RWPE2 (cell line): ENCODE data around the gene UVRAG.

Experiments
- ATAC-seq: fragments of 200-7000 bp; cut with Tn5 transposase; 3 replicates; pipeline ENCODE4 v1.9.1; 2021; ENCODE audit warnings: low read depth
- DNase-seq: peaks from one replicate; pipeline ENCODE4 v3.0.0-alpha.2; 2020; ENCODE audit warnings: low spot score
- H3K27ac ChIP-seq: fragments of 450-650 bp; 2 replicates; pipeline ENCODE4 v1.5.1; 2017; ENCODE audit warnings: mild to moderate bottlenecking; ENCODE audit not compliant: poor library complexity, severe bottlenecking
- H3K27me3 ChIP-seq: fragments of 250-450 bp; sonication (Bioruptor Pico); 2 replicates; pipeline ENCODE4 v1.5.1; 2021; ENCODE audit warnings: mild to moderate bottlenecking, moderate library complexity; ENCODE audit not compliant: insufficient read depth, poor library complexity, severe bottlenecking
- H3K36me3 ChIP-seq: fragments of 250-450 bp; sonication (Bioruptor Pico); 2 replicates; pipeline ENCODE4 v1.5.1; 2020; ENCODE audit warnings: low read depth, mild to moderate bottlenecking, moderate library complexity
- H3K4me1 ChIP-seq: fragments of 250-450 bp; sonication (Bioruptor Pico); 2 replicates; pipeline ENCODE4 v1.5.1; 2021; ENCODE audit warnings: mild to moderate bottlenecking, moderate library complexity; ENCODE audit not compliant: insufficient read depth, poor library complexity, severe bottlenecking
- H3K4me3 ChIP-seq: fragments of 250-450 bp; sonication (Bioruptor Pico); 2 replicates; pipeline ENCODE4 v1.5.1; 2021; ENCODE audit warnings: mild to moderate bottlenecking, moderate library complexity; ENCODE audit not compliant: severe bottlenecking
- H3K9me3 ChIP-seq: fragments of 250-450 bp; sonication (Bioruptor Pico); 2 replicates; pipeline ENCODE4 v1.5.1; 2021; ENCODE audit warnings: mild to moderate bottlenecking, moderate library complexity; ENCODE audit not compliant: severe bottlenecking
- TF ChIP-seq, protein P1 (sequence below): fragments of 450-650 bp; IDR thresholded peaks from one replicate; pipeline ENCODE4 v1.5.1; 2017; ENCODE audit warnings: mild to moderate bottlenecking, moderate library complexity; ENCODE audit not compliant: poor library complexity, severe bottlenecking

The UVRAG gene

DNA sequence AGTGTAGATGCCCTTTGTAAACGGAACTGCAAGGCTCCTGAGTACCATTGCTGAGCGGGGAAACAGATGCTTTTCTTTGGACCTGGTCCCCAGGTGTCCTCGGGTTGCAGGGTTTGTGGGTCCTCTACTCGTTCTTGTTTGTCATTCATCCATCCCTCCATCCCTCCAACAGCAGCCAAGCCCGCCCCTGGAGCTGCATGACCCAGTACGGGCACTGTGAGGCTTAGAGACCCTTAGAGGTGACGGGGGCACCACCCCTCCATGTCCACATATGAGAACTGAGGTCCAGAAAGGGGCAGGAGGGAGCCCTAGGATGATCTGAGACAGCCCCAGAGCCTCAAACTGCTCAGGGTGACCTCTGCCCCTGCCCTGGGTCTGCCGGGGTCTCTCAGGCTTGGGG is 345.8 kb downstream of the UVRAG start:
- Histone ChIP-seq H3K27ac (no peak overlapping the region), H3K27me3 (no peaks in the 10 kb centered on the region), H3K4me1 (no peaks in the 10 kb centered on the region), H3K4me3 (no peak overlapping the region), H3K9me3 (no peaks in the 10 kb centered on the region), H3K36me3 (no peaks in the 10 kb centered on the region)
- DNase-seq (no peak), ATAC-seq (no peak)
- TF ChIP-seq, protein P1, sequence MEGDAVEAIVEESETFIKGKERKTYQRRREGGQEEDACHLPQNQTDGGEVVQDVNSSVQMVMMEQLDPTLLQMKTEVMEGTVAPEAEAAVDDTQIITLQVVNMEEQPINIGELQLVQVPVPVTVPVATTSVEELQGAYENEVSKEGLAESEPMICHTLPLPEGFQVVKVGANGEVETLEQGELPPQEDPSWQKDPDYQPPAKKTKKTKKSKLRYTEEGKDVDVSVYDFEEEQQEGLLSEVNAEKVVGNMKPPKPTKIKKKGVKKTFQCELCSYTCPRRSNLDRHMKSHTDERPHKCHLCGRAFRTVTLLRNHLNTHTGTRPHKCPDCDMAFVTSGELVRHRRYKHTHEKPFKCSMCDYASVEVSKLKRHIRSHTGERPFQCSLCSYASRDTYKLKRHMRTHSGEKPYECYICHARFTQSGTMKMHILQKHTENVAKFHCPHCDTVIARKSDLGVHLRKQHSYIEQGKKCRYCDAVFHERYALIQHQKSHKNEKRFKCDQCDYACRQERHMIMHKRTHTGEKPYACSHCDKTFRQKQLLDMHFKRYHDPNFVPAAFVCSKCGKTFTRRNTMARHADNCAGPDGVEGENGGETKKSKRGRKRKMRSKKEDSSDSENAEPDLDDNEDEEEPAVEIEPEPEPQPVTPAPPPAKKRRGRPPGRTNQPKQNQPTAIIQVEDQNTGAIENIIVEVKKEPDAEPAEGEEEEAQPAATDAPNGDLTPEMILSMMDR, result no peak

DNA sequence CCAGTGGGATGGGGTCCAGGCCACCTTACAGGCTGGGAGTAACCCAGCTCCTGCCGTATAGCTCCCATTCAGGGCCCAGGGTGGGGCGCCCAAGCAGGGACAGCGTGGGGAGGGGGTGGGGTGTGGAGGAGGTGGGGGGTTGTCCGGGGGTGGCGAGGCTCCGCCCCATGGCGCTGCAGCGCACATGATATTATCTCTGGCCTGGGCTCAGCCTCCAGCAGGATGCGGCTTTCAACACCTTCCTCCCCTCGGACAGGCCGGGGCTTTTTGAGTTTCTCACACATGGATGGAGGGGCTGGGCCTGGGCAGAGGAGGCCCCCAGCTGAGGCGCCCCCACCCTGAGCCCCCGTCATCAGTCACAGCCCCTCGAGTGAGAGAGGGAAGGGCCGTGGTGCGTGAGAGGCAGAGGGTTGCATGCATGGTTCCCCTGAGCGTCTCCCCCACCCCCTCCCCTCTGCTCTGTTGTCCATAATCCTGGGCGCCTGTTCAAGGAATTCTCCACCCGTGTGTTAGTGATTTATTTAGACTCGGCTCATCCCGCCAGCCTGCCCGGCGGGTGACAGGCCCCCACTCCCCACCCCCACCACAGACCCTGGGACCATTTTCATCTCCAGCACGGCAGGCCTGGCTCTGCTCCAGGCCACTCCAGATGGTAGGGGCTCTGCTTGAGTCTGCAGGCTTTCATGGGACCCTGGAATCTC is 346.4 kb downstream of the UVRAG start:
- H3K36me3 ChIP-seq, result no peaks in the 10 kb centered on the region
- H3K9me3 ChIP-seq, result no peaks in the 10 kb centered on the region
- ATAC-seq, result no peak
- TF ChIP-seq, protein P1, result no peak
- H3K4me1 ChIP-seq, result no peaks in the 10 kb centered on the region
- H3K27me3 ChIP-seq, result no peaks in the 10 kb centered on the region
- no peak overlapping the region for H3K27ac ChIP-seq
- DNase-seq, result no peak
- no peak overlapping the region for H3K4me3 ChIP-seq

DNA sequence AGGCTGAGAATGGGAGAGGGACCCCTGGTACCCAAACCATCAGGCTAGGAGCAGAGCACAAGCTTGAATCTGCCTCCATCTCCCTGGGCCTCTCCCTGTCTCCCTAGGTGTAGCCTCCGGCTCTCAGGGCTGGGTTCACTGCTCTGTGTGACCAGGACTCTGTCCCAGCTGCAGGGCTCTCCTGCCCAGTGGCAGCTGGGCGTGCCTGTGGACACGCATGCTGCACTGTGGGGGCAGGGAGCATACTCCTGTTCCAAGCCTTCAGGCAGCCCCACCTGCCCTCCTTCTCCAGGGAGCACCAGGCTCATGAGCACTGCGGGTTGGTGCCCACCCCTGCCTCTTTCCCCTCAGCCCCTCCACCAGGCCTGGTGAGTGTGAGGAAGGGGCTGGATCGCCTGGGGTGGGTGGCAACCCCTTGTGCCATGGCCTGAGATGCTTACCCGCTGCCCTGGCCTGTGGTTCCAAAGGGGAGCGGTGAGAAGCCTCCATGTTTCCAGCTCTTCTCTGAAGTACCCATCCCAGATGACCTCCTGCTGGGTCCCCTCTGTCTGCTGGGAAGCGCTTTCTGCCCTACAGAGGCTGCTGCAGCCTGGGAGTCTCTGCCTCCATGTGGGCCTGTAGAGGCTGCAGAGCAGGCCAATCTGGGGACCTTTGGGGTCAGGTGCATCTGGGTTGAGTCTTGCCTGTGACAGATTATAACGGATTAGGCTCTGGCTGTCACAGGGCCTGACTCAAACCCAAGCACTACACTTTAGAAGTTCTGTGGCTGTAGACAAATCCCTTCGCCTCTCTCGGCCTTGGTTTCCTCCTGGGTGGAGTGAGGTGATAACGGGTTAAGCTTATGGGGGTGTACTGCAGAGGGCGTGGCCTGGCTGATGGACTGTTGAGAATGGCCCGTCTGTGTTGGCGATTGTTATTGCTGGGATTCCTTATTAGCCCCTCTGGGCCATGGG is 347.6 kb downstream of the UVRAG start:
- Histone ChIP-seq H3K27ac (no peak overlapping the region), H3K27me3 (no peaks in the 10 kb centered on the region), H3K36me3 (no peaks in the 10 kb centered on the region), H3K4me3 (no peak overlapping the region), H3K4me1 (no peaks in the 10 kb centered on the region), H3K9me3 (no peaks in the 10 kb centered on the region)
- ATAC-seq (no peak), DNase-seq (no peak)
- TF ChIP-seq, protein P1, result no peak

DNA sequence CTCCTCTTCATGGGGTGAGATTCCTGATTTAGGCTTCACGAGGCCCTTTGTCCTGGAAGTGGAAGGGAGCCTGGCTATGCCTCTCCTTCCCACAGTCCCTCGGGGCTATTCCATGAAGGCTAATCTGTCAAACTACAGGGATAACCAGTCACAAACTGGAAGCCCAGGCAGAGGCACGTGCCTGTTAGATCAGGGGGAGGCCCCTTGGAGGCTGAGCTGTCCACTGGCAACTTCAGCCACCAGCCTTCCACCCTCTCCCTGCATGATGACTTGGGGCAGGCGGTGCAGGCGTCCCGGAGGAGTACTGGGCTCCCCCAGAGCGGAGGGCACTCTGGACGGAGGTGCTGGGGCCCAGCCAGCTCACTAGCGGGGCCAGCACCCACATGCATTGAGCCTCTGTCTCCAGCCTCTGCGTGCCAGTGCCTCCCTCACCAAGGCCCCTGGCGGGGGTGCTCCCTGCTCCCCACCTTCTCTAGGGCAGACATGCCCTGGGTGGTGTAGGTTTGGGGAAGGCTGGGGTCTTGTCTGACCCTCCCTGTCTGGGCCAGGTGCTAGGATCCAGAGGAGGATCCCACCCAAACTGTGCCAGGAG is 348.4 kb downstream of the UVRAG start:
- Histone ChIP-seq H3K4me3 (no peak overlapping the region), H3K4me1 (no peaks in the 10 kb centered on the region), H3K27me3 (no peaks in the 10 kb centered on the region), H3K9me3 (no peaks in the 10 kb centered on the region), H3K36me3 (no peaks in the 10 kb centered on the region), H3K27ac (no peak overlapping the region)
- no peak for DNase-seq
- TF ChIP-seq, protein P1, result no peak
- ATAC-seq, result no peak; the same call in 2 of the 3 replicates
